T-helper 2 cell (primary cell): ENCODE data around the gene MRNIP.

Experiments
- DNase-seq, 5 experiments: peaks; one replicate each; pipeline versions ENCODE4 v3.0.0 to v3.0.0-alpha.2; 2012 to 2022

MRNIP gene

GRCh38 chr5:179820483-179821297 lies 37.9 kb downstream of the MRNIP start, which contains the start of gene SQSTM1:
Gene SQSTM1, plus strand, starts transcription at chr5:179820905. Its CDS starts 32 bp downstream, at chr5:179820937.
- DNase-seq, result peak; percentile 65 to 85 (median 76)

GRCh38 chr5:179820127-179820482 lies 38.5 kb downstream of the MRNIP start:
- DNase-seq, result no peak

GRCh38 chr5:179819296-179820126 lies 39.1 kb downstream of the MRNIP start:
- DNase-seq, result no peak

GRCh38 chr5:179818746-179819295 lies 39.8 kb downstream of the MRNIP start:
- peak; percentile 70 to 93 (median 86) for DNase-seq

- DNase-seq, result no peak
Measured at GRCh38 chr5:179817890-179818745, 40.5 kb downstream of the MRNIP start.

- no peak for DNase-seq
Measured at GRCh38 chr5:179817470-179817840, 41.2 kb downstream of the MRNIP start.

GRCh38 chr5:179816796-179817469 lies 41.7 kb downstream of the MRNIP start:
- DNase-seq, result no peak

- no peak for DNase-seq
Measured at GRCh38 chr5:179816401-179816795, 42.2 kb downstream of the MRNIP start.

GRCh38 chr5:179815491-179816249 lies 42.9 kb downstream of the MRNIP start:
- no peak for DNase-seq

- DNase-seq, result no peak
Measured at GRCh38 chr5:179814090-179814489, 44.5 kb downstream of the MRNIP start.

- DNase-seq, result no peak
Measured at GRCh38 chr5:179812997-179813607, 45.5 kb downstream of the MRNIP start.

GRCh38 chr5:179812135-179812825 lies 46.3 kb downstream of the MRNIP start:
- DNase-seq, result no peak

- peak in 4 of 5 experiments; percentile 36 to 86 (median 48) for DNase-seq
Measured at GRCh38 chr5:179806250-179807048, 52.2 kb downstream of the MRNIP start, which contains the start of gene MGAT4B. Gene MGAT4B, minus strand, starts transcription at chr5:179806866. Its CDS starts 283 bp downstream, at chr5:179806583.

- peak in 1 of 5 experiments; percentile 77 for DNase-seq
Measured at GRCh38 chr5:179805529-179806249, 52.9 kb downstream of the MRNIP start.

- no peak for DNase-seq
Measured at GRCh38 chr5:179805070-179805528, 53.5 kb downstream of the MRNIP start.

GRCh38 chr5:179804555-179804947 lies 54.1 kb downstream of the MRNIP start:
- DNase-seq, result no peak

GRCh38 chr5:179803651-179804554 lies 54.7 kb downstream of the MRNIP start:
- DNase-seq, result peak in 2 of 5 experiments; percentile 37 to 45
